Neural progenitor cell (in vitro differentiated cells): ENCODE results near the gene ZSCAN21. TPM values are rescaled to one million over a fixed set of nuclear protein-coding genes. Genes with fewer than 3 reads are reported as not detected.

ENCODE experiments used
- DNase-seq: peaks from one replicate; pipeline ENCODE4 v3.0.0-alpha.2; 2016; ENCODE audit warnings: low spot score
- H2AFZ ChIP-seq: fragments of 200-600 bp; sonication (generic); replicated peaks from 2 replicates; pipeline ENCODE4 v1.6.1; 2016; ENCODE audit warnings: antibody characterized with exemption
- H3F3A ChIP-seq: fragments of 200-600 bp; sonication (generic); 2 replicates; pipeline ENCODE4 v1.6.1; 2016; ENCODE audit warnings: antibody characterized with exemption, low read depth
- H3K27ac ChIP-seq: fragments of 200-600 bp; sonication (generic); 2 replicates; pipeline ENCODE4 v1.5.1; 2016; ENCODE audit warnings: mild to moderate bottlenecking
- H3K27me3 ChIP-seq: fragments of 200-600 bp; sonication (generic); 2 replicates; pipeline ENCODE4 v1.6.1; 2016; ENCODE audit warnings: mild to moderate bottlenecking, moderate library complexity
- H3K36me3 ChIP-seq: fragments of 200-600 bp; sonication (generic); 2 replicates; pipeline ENCODE4 v1.5.1; 2016
- H3K4me1 ChIP-seq: fragments of 200-600 bp; sonication (generic); 2 replicates; pipeline ENCODE4 v1.6.1; 2016; ENCODE audit warnings: mixed run types
- H3K4me2 ChIP-seq: fragments of 200-600 bp; sonication (generic); 2 replicates; pipeline ENCODE4 v1.6.1; 2016
- H3K4me3 ChIP-seq: fragments of 200-600 bp; sonication (generic); 2 replicates; pipeline ENCODE4 v1.5.1; 2016
- H3K79me2 ChIP-seq: fragments of 200-600 bp; sonication (generic); 2 replicates; pipeline ENCODE4 v1.6.1; 2016; ENCODE audit warnings: low read depth
- H3K9ac ChIP-seq: fragments of 200-600 bp; sonication (generic); 2 replicates; pipeline ENCODE4 v1.6.1; 2016
- H3K9me3 ChIP-seq: fragments of 200-600 bp; sonication (generic); 2 replicates; pipeline ENCODE4 v1.5.1; 2016; ENCODE audit warnings: low read depth
- H4K20me1 ChIP-seq: fragments of 200-600 bp; sonication (generic); 2 replicates; pipeline ENCODE4 v1.6.1; 2016; ENCODE audit warnings: low read depth
- H3K27ac Mint-ChIP-seq: 3 replicates; pipeline ENCODE4 v1.8.0; 2021; ENCODE audit warnings: mixed read lengths
- H3K27me3 Mint-ChIP-seq: 2 replicates; pipeline ENCODE4 v1.8.0; 2022; ENCODE audit warnings: low read depth, mild to moderate bottlenecking, inconsistent platforms, moderate library complexity, mixed read lengths; ENCODE audit not compliant: insufficient read depth
- H3K36me3 Mint-ChIP-seq: 3 replicates; pipeline ENCODE4 v1.8.0; 2021; ENCODE audit warnings: mixed read lengths
- H3K4me1 Mint-ChIP-seq: 3 replicates; pipeline ENCODE4 v1.8.0; 2021; ENCODE audit warnings: mixed read lengths
- H3K4me3 Mint-ChIP-seq: 3 replicates; pipeline ENCODE4 v1.8.0; 2021; ENCODE audit warnings: mild to moderate bottlenecking, moderate library complexity, mixed read lengths
- H3K9me3 Mint-ChIP-seq: 3 replicates; pipeline ENCODE4 v1.8.0; 2020; ENCODE audit warnings: mixed read lengths
- CTCF ChIP-seq: fragments of 200-600 bp; sonication (generic); IDR thresholded peaks from 2 replicates; pipeline ENCODE4 v1.5.1; 2017; ENCODE audit warnings: antibody characterized with exemption, mild to moderate bottlenecking
- EZH2 ChIP-seq: fragments of 200-600 bp; sonication (generic); IDR thresholded peaks from 2 replicates; pipeline ENCODE4 v1.6.1; 2017; ENCODE audit warnings: antibody characterized with exemption, mild to moderate bottlenecking, moderate library complexity
- EZH2phosphoT487 ChIP-seq: fragments of 200-600 bp; sonication (generic); IDR thresholded peaks from 2 replicates; pipeline ENCODE4 v1.6.1; 2017; ENCODE audit warnings: antibody characterized with exemption
- total RNA-seq: library from RNA; depleted of rRNA; stranded (reverse); fragments of >200 nt; gene quantifications from 2 replicates; pipeline ENCODE4 v1.2.3, GENCODE V29; 2015; ENCODE audit warnings: low replicate concordance

ZSCAN21 gene
- total RNA-seq, 1 donor from 2014 or later, result 29.0 TPM

- Histone ChIP-seq H3K9ac (no peak overlapping the region), H3K4me1 (no peaks in the 10 kb centered on the region), H3K36me3 (peaks cover 9% of the 10 kb centered on the region), H3K9me3 (no peaks in the 10 kb centered on the region), H3K4me3 (no peak overlapping the region), H3F3A (no peaks in the 10 kb centered on the region), H3K27ac (no peak overlapping the region), H2AFZ (no peak overlapping the region), H3K4me2 (no peak overlapping the region), H3K79me2 (no peaks in the 10 kb centered on the region), H4K20me1 (no peaks in the 10 kb centered on the region), H3K27me3 (no peaks in the 10 kb centered on the region)
- DNase-seq, result no peak
- no peak overlapping the region for H3K27ac Mint-ChIP-seq
- peaks cover 61% of the 10 kb centered on the region for H3K36me3 Mint-ChIP-seq
- no peaks in the 10 kb centered on the region for H3K4me1 Mint-ChIP-seq
- H3K4me3 Mint-ChIP-seq, result no peak overlapping the region
- H3K27me3 Mint-ChIP-seq, result peaks cover 4% of the 10 kb centered on the region
- TF ChIP-seq CTCF (no peak), EZH2 (no peak)
- H3K9me3 Mint-ChIP-seq, result no peaks in the 10 kb centered on the region
These were observed 14.6 kb upstream of the ZSCAN21 start for GRCh38 chr7:100034871-100035510.

- Histone ChIP-seq H3K4me2 (no peak overlapping the region), H3K4me3 (no peak overlapping the region), H3K36me3 (peaks cover 9% of the 10 kb centered on the region), H3K9me3 (no peaks in the 10 kb centered on the region), H4K20me1 (no peaks in the 10 kb centered on the region), H2AFZ (no peak overlapping the region), H3K79me2 (no peaks in the 10 kb centered on the region), H3K27me3 (no peaks in the 10 kb centered on the region), H3F3A (no peaks in the 10 kb centered on the region), H3K27ac (no peak overlapping the region), H3K9ac (no peak overlapping the region), H3K4me1 (no peaks in the 10 kb centered on the region)
- no peak for DNase-seq
- H3K4me1 Mint-ChIP-seq, result no peaks in the 10 kb centered on the region
- H3K27ac Mint-ChIP-seq, result no peak overlapping the region
- H3K4me3 Mint-ChIP-seq, result no peak overlapping the region
- H3K36me3 Mint-ChIP-seq, result peaks cover 55% of the 10 kb centered on the region
- TF ChIP-seq CTCF (no peak), EZH2phosphoT487 (no peak), EZH2 (no peak)
- H3K27me3 Mint-ChIP-seq, result peaks cover 4% of the 10 kb centered on the region
- no peaks in the 10 kb centered on the region for H3K9me3 Mint-ChIP-seq
These were observed 13.7 kb upstream of the ZSCAN21 start for GRCh38 chr7:100035876-100036275.

GRCh38 chr7:100038326-100038725 lies 11.2 kb upstream of the ZSCAN21 start:
- no peaks in the 10 kb centered on the region for H3K9me3 Mint-ChIP-seq
- no peak for DNase-seq
- no peak overlapping the region for H3K27ac ChIP-seq
- H2AFZ ChIP-seq, result no peak overlapping the region
- H3K36me3 Mint-ChIP-seq, result peaks cover 40% of the 10 kb centered on the region
- TF ChIP-seq CTCF (no peak), EZH2 (no peak), EZH2phosphoT487 (no peak)
- H3K9ac ChIP-seq, result no peak overlapping the region
- no peak overlapping the region for H3K27ac Mint-ChIP-seq
- peaks cover 4% of the 10 kb centered on the region for H3K36me3 ChIP-seq
- peaks cover 10% of the 10 kb centered on the region for H3F3A ChIP-seq
- no peak overlapping the region for H3K4me3 Mint-ChIP-seq
- no peak overlapping the region for H3K4me2 ChIP-seq
- H3K4me1 Mint-ChIP-seq, result no peaks in the 10 kb centered on the region
- H3K79me2 ChIP-seq, result no peaks in the 10 kb centered on the region
- peaks cover 3% of the 10 kb centered on the region for H3K27me3 Mint-ChIP-seq
- H3K4me3 ChIP-seq, result no peak overlapping the region
- no peaks in the 10 kb centered on the region for H3K27me3 ChIP-seq
- H3K9me3 ChIP-seq, result no peaks in the 10 kb centered on the region
- no peaks in the 10 kb centered on the region for H3K4me1 ChIP-seq
- H4K20me1 ChIP-seq, result no peaks in the 10 kb centered on the region
